ENCODE measurements around the gene PTGFRN. TPM values are rescaled to one million over a fixed set of nuclear protein-coding genes. Genes with fewer than 3 reads are reported as not detected.

PTGFRN gene
- polyA plus RNA-seq, 1 donor from 2014 or later, result 20.1 TPM

- Histone ChIP-seq H3K27me3 (ENCODE audit: insufficient read depth, low read depth, low read length) (no peaks in the 10 kb centered on the region), H3K4me3 (ENCODE audit: low read length) (no peak overlapping the region), H3K9me2 (ENCODE audit: insufficient read depth, low read length) (no peaks in the 10 kb centered on the region), H3K4me2 (ENCODE audit: low read length) (no peak overlapping the region), H3K9ac (ENCODE audit: low read length) (no peak overlapping the region), H2AFZ (ENCODE audit: low read depth, low read length) (no peak overlapping the region), H3F3A (ENCODE audit: insufficient read depth, low read length, poor library complexity, severe bottlenecking) (no peaks in the 10 kb centered on the region), H3K79me2 (replicated peaks; ENCODE audit: insufficient read depth, low read length) (no peaks in the 10 kb centered on the region), H3K9me3 (ENCODE audit: low read length) (no peaks in the 10 kb centered on the region), H3K36me3 (ENCODE audit: insufficient read depth, low read length) (no peaks in the 10 kb centered on the region), H3K27ac (ENCODE audit: low read length) (no peak overlapping the region), H4K20me1 (ENCODE audit: insufficient read depth) (no peaks in the 10 kb centered on the region)
- TF ChIP-seq TAF1 (IDR thresholded peaks at IDR 0.05; ENCODE audit: low read depth) (no peak), EP300 (conservative IDR thresholded peaks at IDR 0.05; ENCODE audit: poor library complexity, severe bottlenecking) (no peak), EZH2 (IDR thresholded peaks at IDR 0.05; ENCODE audit: borderline replicate concordance, insufficient read depth, low read length, poor library complexity, severe bottlenecking) (no peak), SMC3 (conservative IDR thresholded peaks at IDR 0.05; ENCODE audit: poor library complexity) (no peak)
Observed at GRCh38 chr1:117022114-117022513, 112.4 kb downstream of the PTGFRN start.

DNA sequence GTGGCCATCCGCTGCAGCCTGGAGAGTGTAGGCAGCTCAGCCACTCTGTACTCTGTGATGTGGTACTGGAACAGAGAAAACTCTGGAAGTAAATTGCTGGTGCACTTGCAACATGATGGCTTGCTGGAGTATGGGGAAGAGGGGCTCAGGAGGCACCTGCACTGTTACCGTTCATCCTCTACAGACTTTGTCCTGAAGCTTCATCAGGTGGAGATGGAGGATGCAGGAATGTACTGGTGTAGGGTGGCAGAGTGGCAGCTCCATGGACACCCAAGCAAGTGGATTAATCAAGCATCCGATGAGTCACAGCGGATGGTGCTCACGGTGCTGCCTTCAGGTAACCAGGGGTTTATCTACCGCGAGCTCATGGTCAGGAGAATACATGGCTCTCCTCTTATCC lies 115.9 kb downstream of the PTGFRN start:
- H3K36me3 ChIP-seq (ENCODE audit: insufficient read depth, low read length), result no peaks in the 10 kb centered on the region
- TF ChIP-seq CTCF (IDR thresholded peaks at IDR 0.05; ENCODE audit: poor library complexity, severe bottlenecking) (no peak), EZH2 (IDR thresholded peaks at IDR 0.05; ENCODE audit: borderline replicate concordance, insufficient read depth, low read length, poor library complexity, severe bottlenecking) (no peak), SMC3 (conservative IDR thresholded peaks at IDR 0.05; ENCODE audit: poor library complexity) (no peak), REST (IDR thresholded peaks at IDR 0.05; ENCODE audit: borderline replicate concordance) (no peak), MXI1 (conservative IDR thresholded peaks at IDR 0.05; ENCODE audit: poor library complexity, severe bottlenecking) (no peak), POLR2AphosphoS5 (IDR thresholded peaks at IDR 0.05) (no peak), RAD21 (conservative IDR thresholded peaks at IDR 0.05) (no peak), EP300 (conservative IDR thresholded peaks at IDR 0.05; ENCODE audit: poor library complexity, severe bottlenecking) (no peak), TAF1 (IDR thresholded peaks at IDR 0.05; ENCODE audit: low read depth) (no peak)
- H3K9me2 ChIP-seq (ENCODE audit: insufficient read depth, low read length), result no peaks in the 10 kb centered on the region
- no peak overlapping the region for H3K27ac ChIP-seq (ENCODE audit: low read length)
- no peaks in the 10 kb centered on the region for H3K27me3 ChIP-seq (ENCODE audit: insufficient read depth, low read depth, low read length)
- H3K4me2 ChIP-seq (ENCODE audit: low read length), result no peak overlapping the region
- H3K9ac ChIP-seq (ENCODE audit: low read length), result no peak overlapping the region
- H3F3A ChIP-seq (ENCODE audit: insufficient read depth, low read length, poor library complexity, severe bottlenecking), result no peaks in the 10 kb centered on the region
- H3K9me3 ChIP-seq (ENCODE audit: low read length), result no peaks in the 10 kb centered on the region
- H2AFZ ChIP-seq (ENCODE audit: low read depth, low read length), result no peak overlapping the region
- no peaks in the 10 kb centered on the region for H4K20me1 ChIP-seq (ENCODE audit: insufficient read depth)
- no peaks in the 10 kb centered on the region for H3K79me2 ChIP-seq (replicated peaks; ENCODE audit: insufficient read depth, low read length)
- H3K4me3 ChIP-seq (ENCODE audit: low read length), result no peak overlapping the region
